ENCODE measurements around the gene MTUS2. TPM values are rescaled to one million over a fixed set of nuclear protein-coding genes. Genes with fewer than 3 reads are reported as not detected.
A peak's percentile ranks its signal among the peaks of the same experiment; 100 is the strongest.

Gene MTUS2
- total and polyA plus RNA-seq, 9 of the 15 experiments (the other 6 are each of a cell fraction or from before 2014, with no cell fraction given), result 0.01 to 0.28 (median 0.06) TPM; not detected in 1

DNA sequence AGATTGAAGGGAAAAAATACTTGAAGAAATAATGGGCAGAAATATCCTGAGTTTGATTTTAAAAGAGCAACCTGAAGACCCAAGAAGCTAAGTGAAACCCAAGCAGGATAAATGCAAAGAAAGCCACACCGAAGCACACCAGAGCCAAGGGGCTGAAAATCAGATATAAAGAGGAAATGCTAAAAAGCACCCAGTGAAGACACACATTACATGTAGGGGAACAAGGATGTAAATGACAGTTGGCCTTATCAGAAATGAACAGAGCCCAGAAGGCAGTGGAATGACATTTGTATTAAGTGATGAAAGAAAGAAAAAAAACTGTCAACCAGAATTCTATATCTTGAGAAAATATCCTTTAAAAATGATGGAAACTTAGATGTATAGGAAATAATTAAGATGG is 636.3 kb downstream of the MTUS2 start (continued):
- TF ChIP-seq ZNF282 (CRISPR knock-in tag; IDR thresholded peaks at IDR 0.05) (no peak), FOXK2 (conservative IDR thresholded peaks at IDR 0.05 in 1 of 2, IDR thresholded peaks at IDR 0.05 in 1 of 2; ENCODE audit: low read depth in 2 of 2) (no peak), SPI1 (IDR thresholded peaks at IDR 0.05; ENCODE audit: borderline replicate concordance, low read depth, low read length) (peak; percentile 82), ARHGAP35 (IDR thresholded peaks at IDR 0.05; ENCODE audit: partially characterized antibody) (no peak), NCOA1 (IDR thresholded peaks at IDR 0.05; ENCODE audit: low read depth) (peak; percentile 49; the same call in 1 of the 2 replicates), KDM5B (IDR thresholded peaks at IDR 0.05; ENCODE audit: insufficient replicate concordance, low read depth, low read length) (no peak), MIER1 (IDR thresholded peaks at IDR 0.05; ENCODE audit: low read depth) (no peak), SMAD4 (CRISPR knock-in tag; conservative IDR thresholded peaks at IDR 0.05) (no peak), SIX5 (IDR thresholded peaks at IDR 0.05; ENCODE audit: borderline replicate concordance in 1 of 2, insufficient read depth in 1 of 2, low read depth in 1 of 2, low read length in 2 of 2) (no peak), TCFL5 (CRISPR knock-in tag; conservative IDR thresholded peaks at IDR 0.05) (no peak), KDM4B (IDR thresholded peaks at IDR 0.05; ENCODE audit: borderline replicate concordance in 2 of 2, low read depth in 1 of 2) (no peak), TAF15 (IDR thresholded peaks at IDR 0.05; ENCODE audit: low read depth, low read length) (no peak), HDAC3 (IDR thresholded peaks at IDR 0.05; ENCODE audit: borderline replicate concordance, partially characterized antibody) (no peak), CBX1 (IDR thresholded peaks at IDR 0.05; ENCODE audit: low read depth) (no peak), ARID2 (IDR thresholded peaks at IDR 0.05) (no peak), MECOM (CRISPR knock-in tag; IDR thresholded peaks at IDR 0.05) (no peak)
- TF ChIP-seq, protein P1, sequence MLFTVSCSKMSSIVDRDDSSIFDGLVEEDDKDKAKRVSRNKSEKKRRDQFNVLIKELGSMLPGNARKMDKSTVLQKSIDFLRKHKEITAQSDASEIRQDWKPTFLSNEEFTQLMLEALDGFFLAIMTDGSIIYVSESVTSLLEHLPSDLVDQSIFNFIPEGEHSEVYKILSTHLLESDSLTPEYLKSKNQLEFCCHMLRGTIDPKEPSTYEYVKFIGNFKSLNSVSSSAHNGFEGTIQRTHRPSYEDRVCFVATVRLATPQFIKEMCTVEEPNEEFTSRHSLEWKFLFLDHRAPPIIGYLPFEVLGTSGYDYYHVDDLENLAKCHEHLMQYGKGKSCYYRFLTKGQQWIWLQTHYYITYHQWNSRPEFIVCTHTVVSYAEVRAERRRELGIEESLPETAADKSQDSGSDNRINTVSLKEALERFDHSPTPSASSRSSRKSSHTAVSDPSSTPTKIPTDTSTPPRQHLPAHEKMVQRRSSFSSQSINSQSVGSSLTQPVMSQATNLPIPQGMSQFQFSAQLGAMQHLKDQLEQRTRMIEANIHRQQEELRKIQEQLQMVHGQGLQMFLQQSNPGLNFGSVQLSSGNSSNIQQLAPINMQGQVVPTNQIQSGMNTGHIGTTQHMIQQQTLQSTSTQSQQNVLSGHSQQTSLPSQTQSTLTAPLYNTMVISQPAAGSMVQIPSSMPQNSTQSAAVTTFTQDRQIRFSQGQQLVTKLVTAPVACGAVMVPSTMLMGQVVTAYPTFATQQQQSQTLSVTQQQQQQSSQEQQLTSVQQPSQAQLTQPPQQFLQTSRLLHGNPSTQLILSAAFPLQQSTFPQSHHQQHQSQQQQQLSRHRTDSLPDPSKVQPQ (CRISPR knock-in tag; IDR thresholded peaks at IDR 0.05; ENCODE audit: borderline replicate concordance), result no peak
- TF ChIP-seq, protein P2, sequence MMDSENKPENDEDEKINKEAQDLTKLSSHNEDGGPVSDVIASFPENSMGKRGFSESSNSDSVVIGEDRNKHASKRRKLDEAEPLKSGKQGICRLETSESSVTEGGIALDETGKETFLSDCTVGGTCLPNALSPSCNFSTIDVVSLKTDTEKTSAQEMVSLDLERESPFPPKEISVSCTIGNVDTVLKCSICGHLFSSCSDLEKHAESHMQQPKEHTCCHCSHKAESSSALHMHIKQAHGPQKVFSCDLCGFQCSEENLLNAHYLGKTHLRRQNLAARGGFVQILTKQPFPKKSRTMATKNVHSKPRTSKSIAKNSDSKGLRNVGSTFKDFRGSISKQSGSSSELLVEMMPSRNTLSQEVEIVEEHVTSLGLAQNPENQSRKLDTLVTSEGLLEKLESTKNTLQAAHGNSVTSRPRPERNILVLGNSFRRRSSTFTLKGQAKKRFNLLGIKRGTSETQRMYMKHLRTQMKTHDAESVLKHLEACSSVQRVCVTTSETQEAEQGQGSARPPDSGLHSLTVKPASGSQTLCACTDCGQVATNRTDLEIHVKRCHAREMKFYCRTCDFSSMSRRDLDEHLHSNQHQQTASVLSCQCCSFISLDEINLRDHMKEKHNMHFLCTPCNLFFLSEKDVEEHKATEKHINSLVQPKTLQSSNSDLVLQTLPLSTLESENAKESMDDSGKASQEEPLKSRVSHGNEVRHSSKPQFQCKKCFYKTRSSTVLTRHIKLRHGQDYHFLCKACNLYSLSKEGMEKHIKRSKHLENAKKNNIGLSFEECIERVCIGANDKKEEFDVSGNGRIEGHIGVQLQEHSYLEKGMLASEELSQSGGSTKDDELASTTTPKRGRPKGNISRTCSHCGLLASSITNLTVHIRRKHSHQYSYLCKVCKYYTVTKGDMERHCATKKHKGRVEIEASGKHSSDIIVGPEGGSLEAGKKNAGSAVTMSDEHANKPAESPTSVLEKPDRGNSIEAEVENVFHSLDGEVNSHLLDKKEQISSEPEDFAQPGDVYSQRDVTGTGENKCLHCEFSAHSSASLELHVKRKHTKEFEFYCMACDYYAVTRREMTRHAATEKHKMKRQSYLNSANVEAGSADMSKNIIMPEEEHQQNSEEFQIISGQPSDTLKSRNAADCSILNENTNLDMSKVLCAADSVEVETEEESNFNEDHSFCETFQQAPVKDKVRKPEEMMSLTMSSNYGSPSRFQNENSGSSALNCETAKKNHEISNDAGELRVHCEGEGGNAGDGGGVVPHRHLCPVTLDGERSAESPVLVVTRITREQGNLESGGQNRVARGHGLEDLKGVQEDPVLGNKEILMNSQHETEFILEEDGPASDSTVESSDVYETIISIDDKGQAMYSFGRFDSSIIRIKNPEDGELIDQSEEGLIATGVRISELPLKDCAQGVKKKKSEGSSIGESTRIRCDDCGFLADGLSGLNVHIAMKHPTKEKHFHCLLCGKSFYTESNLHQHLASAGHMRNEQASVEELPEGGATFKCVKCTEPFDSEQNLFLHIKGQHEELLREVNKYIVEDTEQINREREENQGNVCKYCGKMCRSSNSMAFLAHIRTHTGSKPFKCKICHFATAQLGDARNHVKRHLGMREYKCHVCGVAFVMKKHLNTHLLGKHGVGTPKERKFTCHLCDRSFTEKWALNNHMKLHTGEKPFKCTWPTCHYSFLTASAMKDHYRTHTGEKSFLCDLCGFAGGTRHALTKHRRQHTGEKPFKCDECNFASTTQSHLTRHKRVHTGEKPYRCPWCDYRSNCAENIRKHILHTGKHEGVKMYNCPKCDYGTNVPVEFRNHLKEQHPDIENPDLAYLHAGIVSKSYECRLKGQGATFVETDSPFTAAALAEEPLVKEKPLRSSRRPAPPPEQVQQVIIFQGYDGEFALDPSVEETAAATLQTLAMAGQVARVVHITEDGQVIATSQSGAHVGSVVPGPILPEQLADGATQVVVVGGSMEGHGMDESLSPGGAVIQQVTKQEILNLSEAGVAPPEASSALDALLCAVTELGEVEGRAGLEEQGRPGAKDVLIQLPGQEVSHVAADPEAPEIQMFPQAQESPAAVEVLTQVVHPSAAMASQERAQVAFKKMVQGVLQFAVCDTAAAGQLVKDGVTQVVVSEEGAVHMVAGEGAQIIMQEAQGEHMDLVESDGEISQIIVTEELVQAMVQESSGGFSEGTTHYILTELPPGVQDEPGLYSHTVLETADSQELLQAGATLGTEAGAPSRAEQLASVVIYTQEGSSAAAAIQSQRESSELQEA (IDR thresholded peaks at IDR 0.05; ENCODE audit: low read depth), result no peak

All from K562 (cell line).